Heart left ventricle (tissue), 13 donors: ENCODE measurements around the gene UST.

Experiments
- CTCF ChIP-seq, 12 donors: fragments of 200-600 bp; sonication (generic) in 4 of 12; IDR thresholded peaks; one replicate each; pipeline versions ENCODE4 v1.5.0 to v1.8.0; 2018 to 2022; ENCODE audit warnings: antibody characterized with exemption in 12 of 12, mild to moderate bottlenecking in 5 of 12
- POLR2A ChIP-seq, 2 donors: fragments of 450-650 bp; IDR thresholded peaks; one replicate each; pipeline ENCODE4 v1.6.1; 2017; ENCODE audit warnings: antibody characterized with exemption in 2 of 2, mild to moderate bottlenecking in 2 of 2, moderate library complexity in 2 of 2
- donor health status: ischemic (EF 13 %, LVEDD 7.1; RV severe dilation, severe dysfunction).
- donor health status: DM: no; HTN: yes; CAD: no.
- donor health status: DM: no; HTN: no; CAD: no.
- donor health status: ischemic (EF 25% LVEDD 6.9; RV normal size, moderate dysfunction).
- donor health status: ischemic (EF 25% LVEDD 5.7; RV mildly dilated, moderate dysfunction).
- donor health status: ischemic (EF 35%, LVEDD 5.7; RV mildly dilated, moderate dysfunction).
- donor health status: nonischemic (EF 11% LVEDD 7.7; RV severe dilation, severe dysfunction).
- donor health status: DM: yes; HTN: yes; CAD: no.
- donor health status: PGD.
- donor health status: ischemic (EF 29% LVEDD 5.4; RV normal size, mild dysfunction).
- donor health status: nonischemic (EF 23%, LVEDD 6.1; RV moderate dilation, normal function).

GRCh38 chr6:148724428-148724827 lies 22.4 kb upstream of the UST start:
- TF ChIP-seq POLR2A (IDR thresholded peaks at IDR 0.05) (no peak), CTCF (IDR thresholded peaks at IDR 0.05) (no peak)
